ENCODE data around the gene STYX.

GRCh38 chr14:52790756-52791222 is 60.8 kb downstream of the STYX start:
- TF ChIP-seq USF2 (CRISPR knock-in tag; IDR thresholded peaks at IDR 0.05): no peak
- no peak for TF ChIP-seq GTF2I (CRISPR knock-in tag; conservative IDR thresholded peaks at IDR 0.05)
- TF ChIP-seq TCF7 (CRISPR knock-in tag; IDR thresholded peaks at IDR 0.05; ENCODE audit: low read depth): no peak
- no peak for TF ChIP-seq CTCF (IDR thresholded peaks at IDR 0.05)
- TF ChIP-seq HMGA2 (CRISPR knock-in tag; IDR thresholded peaks at IDR 0.05): no peak
- no peak for TF ChIP-seq NR3C1 (CRISPR knock-in tag; conservative IDR thresholded peaks at IDR 0.05; ENCODE audit: low read depth)
- no peak for TF ChIP-seq SMAD3 (CRISPR knock-in tag; IDR thresholded peaks at IDR 0.05; ENCODE audit: borderline replicate concordance)
- no peak for TF ChIP-seq JUN (CRISPR knock-in tag; IDR thresholded peaks at IDR 0.05)
- TF ChIP-seq NR1H2 (CRISPR knock-in tag; IDR thresholded peaks at IDR 0.05): no peak
- TF ChIP-seq RORB (CRISPR knock-in tag; IDR thresholded peaks at IDR 0.05): no peak
